ENCODE data around the gene ANKRD36.
"Not testable (repeated sequence)": the region's sequence is repeated elsewhere in the genome, so short reads cannot be mapped to it uniquely, and the experiment has no call there.

ANKRD36 gene

GRCh38 chr2:97113050-97113881, at the start of gene ANKRD36:
ANKRD36 (plus strand) TSS chr2:97113153; CDS start chr2:97113740, 587 bp downstream.
- peak; percentile 84 for DNase-seq

DNA sequence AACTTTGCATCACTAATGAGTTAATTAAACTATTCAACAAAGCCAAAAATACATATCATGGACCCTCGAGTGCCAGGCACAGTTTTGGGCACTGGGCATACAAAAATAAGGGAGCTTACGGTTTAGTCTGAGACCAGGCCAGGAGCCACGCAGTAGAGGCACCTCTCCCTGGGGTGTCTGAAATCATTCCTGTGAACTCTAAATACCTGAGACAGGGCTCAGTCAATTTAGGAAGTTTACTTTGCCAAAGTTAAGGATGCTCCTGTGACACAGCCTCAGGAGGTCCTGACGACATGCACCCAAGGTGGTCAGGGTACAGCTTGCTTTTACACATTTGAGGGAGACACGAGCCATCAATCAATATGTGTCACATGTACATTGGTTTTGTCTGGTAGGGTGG, 46.9 kb upstream of the ANKRD36 start:
- not testable (repeated sequence) for DNase-seq

- DNase-seq = no peak
These were observed 45.5 kb upstream of the ANKRD36 start for GRCh38 chr2:97067279-97068004.

DNA sequence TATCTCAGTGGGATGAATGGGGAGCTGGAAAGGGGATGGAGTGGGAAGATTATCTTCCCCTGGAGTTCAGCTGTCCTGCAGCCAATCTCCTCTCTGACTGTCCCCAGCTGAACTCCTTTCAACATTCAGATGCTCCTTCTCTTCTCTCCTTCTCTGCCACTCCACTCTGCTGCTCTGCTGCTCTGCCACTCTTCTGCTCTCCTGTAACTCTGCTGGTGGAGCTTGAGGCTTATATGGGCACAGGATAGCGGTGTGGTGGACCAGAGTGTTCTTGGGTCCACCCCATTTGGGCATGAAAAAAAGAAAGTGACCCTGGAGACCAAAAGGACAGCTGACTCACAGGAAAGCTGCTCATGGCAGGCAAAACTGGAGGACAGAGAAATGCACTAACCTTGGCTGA, 44.9 kb upstream of the ANKRD36 start:
- no peak for DNase-seq

GRCh38 chr2:97068722-97069121, 44.2 kb upstream of the ANKRD36 start:
- DNase-seq = not testable (repeated sequence)

DNA sequence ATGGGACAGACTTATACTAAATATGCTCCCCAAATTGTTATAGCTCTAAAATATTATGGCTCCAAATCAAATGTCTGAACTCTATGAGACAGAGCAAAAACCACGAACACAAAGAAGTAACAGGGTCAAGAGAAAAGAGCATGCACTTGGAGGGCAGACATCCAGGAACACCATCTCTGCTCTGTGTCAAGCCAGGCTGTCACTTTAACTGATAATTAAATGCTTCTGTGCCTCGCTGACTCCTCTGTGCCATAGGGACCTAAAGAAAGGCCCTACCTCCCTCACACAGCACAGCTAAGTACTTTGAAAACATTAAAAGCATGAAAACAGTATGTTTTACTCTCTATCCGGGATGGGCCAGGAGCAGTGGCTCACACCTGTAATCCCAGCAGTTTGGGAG, 42.0 kb upstream of the ANKRD36 start:
- DNase-seq = not testable (repeated sequence)

DNA sequence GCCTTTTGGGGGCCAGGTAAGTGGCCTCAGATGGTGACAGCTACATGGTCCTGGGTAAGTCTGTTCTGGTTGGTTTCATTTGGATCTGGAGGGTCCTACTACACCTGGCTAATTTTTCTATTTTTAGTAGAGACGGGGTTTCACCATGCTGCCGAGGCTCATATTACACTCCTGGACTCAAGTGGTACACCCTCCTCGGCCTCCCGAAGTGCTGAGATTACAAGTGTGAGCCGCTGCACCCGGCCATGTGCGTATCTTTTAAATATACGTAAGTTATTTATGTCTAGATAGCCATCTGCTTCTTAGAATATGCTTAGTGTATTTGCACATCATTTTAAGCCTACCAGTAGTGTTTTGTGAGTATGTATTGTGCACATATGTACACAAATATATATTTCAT, 35.7 kb upstream of the ANKRD36 start:
- not testable (repeated sequence) for DNase-seq

- not testable (repeated sequence) for DNase-seq
These were observed 32.1 kb upstream of the ANKRD36 start for GRCh38 chr2:97080855-97081254.

- DNase-seq = not testable (repeated sequence)
These were observed 30.7 kb upstream of the ANKRD36 start for GRCh38 chr2:97082206-97082605.

GRCh38 chr2:97083516-97083915, 29.4 kb upstream of the ANKRD36 start:
- DNase-seq = not testable (repeated sequence)

DNA sequence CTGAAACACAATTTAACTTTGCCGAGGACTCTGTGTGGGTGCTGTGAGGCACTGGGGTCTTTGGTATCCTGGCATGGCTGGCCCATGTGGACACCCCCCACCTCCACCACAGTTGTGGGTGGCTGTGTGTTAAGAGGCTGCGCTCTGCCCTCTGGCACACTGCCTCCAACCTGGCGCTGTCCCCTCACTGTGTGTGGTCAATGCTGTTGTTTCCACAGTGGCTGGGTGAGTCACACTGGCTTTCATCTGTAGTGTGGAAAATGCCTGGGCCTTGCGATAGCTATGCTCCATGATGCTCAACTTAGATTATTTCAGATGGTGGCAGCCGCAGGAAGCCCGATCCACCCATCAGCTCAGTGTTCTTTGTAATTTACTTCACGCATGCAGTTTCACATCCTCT, 27.9 kb upstream of the ANKRD36 start:
- not testable (repeated sequence) for DNase-seq

GRCh38 chr2:97088706-97089105, 24.2 kb upstream of the ANKRD36 start:
- not testable (repeated sequence) for DNase-seq

GRCh38 chr2:97092946-97093345, 20.0 kb upstream of the ANKRD36 start:
- DNase-seq = not testable (repeated sequence)

DNA sequence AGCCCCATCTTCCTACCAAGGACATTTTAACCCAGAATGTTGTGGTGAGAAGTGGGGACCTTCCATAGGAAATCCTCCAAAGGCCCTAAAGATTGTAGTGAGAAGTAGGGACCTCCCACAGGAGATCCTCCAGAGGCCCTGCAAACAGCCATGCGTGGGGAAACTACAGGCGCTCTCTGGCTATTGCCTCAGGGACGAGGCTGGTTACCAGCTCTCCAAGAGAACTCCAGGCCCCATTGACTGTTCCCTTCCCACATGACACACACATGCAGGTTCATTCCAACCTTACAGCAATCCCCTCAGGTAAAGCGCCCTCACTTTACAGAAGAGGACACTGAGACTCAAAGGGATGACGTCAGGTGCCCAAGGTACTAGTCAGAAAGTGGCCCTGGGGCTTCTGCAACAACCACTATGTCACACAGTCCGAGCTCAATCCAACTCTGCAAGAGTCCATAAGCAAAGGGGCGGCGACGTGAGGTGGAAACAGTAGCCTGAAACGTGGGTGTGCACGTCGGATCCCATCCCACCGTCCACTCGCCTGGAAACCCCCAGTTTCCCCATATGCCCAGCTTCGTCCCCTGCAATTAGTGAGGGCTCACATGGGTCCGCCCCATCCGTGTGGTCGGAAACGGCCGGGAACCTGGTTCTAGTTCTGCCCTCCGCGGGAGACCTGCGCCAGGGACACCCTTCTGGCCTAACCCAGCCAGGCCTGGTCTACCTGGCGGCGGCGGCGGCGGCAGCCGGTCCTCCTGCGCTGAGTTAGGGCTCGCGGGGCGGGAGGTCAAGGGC, 18.8 kb upstream of the ANKRD36 start:
- DNase-seq = not testable (repeated sequence)

DNA sequence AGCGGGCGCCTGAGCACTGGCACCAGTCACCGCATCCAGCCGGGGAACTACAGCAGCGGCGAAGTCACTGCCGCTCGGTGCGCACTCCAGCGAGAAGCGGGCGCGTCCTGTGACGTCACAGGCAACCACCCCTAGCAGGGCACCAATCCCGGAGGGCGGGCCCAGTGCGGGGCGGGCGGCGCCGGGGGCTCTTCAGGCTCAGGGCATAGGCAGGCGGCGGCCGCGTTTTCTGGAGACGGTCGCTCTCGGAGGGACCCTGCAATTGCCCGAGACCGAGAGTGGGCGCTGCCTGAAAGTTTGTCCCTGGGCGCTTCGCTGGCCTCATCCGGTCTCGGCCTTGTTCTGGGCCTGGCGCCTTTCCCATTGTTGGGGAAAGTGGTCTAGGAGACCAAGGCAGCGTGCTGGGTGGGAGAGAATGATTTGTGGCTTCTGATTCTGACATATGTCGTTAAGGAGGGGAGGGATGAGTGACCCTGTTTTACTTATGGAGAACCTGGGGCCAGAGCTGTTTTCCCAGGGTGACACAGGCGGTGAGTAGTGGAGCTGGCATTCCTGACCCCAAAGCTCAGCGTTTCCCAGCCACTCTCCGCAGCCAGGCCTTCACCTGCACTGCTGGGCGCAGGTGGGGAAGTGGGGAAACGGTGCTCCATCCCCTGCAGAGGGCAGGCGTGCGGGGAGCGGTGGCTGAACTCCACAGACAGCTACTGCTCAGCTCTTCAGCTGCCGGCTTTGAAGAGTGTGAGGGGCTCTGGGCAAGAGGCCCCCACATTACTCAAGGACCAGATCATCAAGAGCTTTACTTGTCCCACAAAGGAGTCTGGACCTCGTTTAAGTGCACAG, 18.0 kb upstream of the ANKRD36 start, which contains the start of gene FAHD2B:
FAHD2B (minus strand) TSS at position 111 of the 840 bp plus-strand sequence. CDS start 3,176 bp downstream, outside the sequence.
- peak; percentile 87 for DNase-seq

GRCh38 chr2:97095661-97096060, 17.3 kb upstream of the ANKRD36 start:
- DNase-seq = no peak

- DNase-seq = not testable (repeated sequence)
These were observed 14.1 kb upstream of the ANKRD36 start for GRCh38 chr2:97098786-97099372.

- DNase-seq = not testable (repeated sequence)
These were observed 6.1 kb upstream of the ANKRD36 start for GRCh38 chr2:97106878-97107277.

DNA sequence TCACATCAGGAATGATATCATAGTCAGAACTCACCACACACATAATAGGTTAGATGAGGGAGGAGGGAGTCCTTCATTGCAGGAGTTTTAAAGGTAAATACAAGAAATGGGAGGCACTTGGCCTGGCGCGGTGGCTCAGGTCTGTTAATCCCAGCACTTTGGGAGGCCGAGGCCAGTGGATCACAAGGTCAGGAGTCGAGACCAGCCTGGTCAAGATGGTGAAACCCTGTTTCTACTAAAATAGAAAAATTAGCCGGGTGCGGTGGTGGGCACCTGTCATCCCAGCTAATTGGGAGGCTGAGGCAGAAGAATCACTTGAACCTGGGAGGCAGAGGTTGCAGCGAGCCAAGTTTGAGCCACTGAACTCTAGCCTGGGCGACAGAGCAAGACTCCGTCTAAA, 1.7 kb upstream of the ANKRD36 start:
- not testable (repeated sequence) for DNase-seq

GRCh38 chr2:97112320-97113049, 468 bp upstream of the ANKRD36 start:
- peak; percentile 82 for DNase-seq

- DNase-seq = not testable (repeated sequence)
These were observed 916 bp downstream of the ANKRD36 start for GRCh38 chr2:97113882-97114255.
